Measurements from ENCODE around the gene ADCY3. TPM values are rescaled to one million over a fixed set of nuclear protein-coding genes. Genes with fewer than 3 reads are reported as not detected.

The ADCY3 gene
- total RNA-seq, 2 experiments from 2014 or later, result 28.1 to 31.4 TPM

DNA sequence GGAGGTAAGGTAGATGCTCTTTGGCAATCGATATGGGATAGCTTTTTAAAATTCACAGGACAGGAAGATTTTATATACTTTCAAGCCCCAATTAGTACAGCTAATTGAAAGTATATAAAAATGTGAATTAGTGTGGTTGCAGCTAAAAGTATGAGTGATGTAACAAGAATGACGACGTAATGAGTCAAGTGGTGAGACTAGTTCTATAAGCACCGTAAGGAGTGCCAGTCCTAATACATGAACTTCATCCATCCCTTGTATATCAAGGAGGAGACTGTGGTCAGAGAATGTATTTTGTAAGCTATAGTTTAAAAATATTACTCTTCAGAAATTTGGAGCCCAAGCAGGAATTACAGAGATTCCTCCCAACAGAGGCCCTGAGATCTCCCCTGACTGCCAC lies 25.9 kb upstream of the ADCY3 start:
- Histone ChIP-seq H3K4me1 (ENCODE audit: insufficient read depth, low read length) (no peaks in the 10 kb centered on the region), H3K27me3 (ENCODE audit: control insufficient read depth in 1 of 2, insufficient read depth in 2 of 2, low read length in 2 of 2) (no peaks in the 10 kb centered on the region), H3K36me3 (ENCODE audit: insufficient read depth, low read length) (peaks cover 32% of the 10 kb centered on the region), H3K9me3 (ENCODE audit: control insufficient read depth in 1 of 2, insufficient read depth in 1 of 2, low read length in 2 of 2) (no peaks in the 10 kb centered on the region), H3K4me3 (ENCODE audit: low read length) (no peak overlapping the region), H3K27ac (ENCODE audit: low read depth in 1 of 2, low read length in 2 of 2) (no peak overlapping the region)
- CTCF ChIA-PET, result interaction anchor here (0.9 kb wide), 1 partner anchor 22 kb away, joined by 3 read pairs; no protein-coding TSS in a partner anchor
- TF ChIP-seq, protein P1, sequence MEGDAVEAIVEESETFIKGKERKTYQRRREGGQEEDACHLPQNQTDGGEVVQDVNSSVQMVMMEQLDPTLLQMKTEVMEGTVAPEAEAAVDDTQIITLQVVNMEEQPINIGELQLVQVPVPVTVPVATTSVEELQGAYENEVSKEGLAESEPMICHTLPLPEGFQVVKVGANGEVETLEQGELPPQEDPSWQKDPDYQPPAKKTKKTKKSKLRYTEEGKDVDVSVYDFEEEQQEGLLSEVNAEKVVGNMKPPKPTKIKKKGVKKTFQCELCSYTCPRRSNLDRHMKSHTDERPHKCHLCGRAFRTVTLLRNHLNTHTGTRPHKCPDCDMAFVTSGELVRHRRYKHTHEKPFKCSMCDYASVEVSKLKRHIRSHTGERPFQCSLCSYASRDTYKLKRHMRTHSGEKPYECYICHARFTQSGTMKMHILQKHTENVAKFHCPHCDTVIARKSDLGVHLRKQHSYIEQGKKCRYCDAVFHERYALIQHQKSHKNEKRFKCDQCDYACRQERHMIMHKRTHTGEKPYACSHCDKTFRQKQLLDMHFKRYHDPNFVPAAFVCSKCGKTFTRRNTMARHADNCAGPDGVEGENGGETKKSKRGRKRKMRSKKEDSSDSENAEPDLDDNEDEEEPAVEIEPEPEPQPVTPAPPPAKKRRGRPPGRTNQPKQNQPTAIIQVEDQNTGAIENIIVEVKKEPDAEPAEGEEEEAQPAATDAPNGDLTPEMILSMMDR (IDR thresholded peaks at IDR 0.05), result no peak
- Mint-ChIP-seq H3K36me3 (ENCODE audit: low read depth) (peaks cover 62% of the 10 kb centered on the region), H3K27me3 (no peaks in the 10 kb centered on the region), H3K4me3 (no peak overlapping the region), H3K4me1 (ENCODE audit: low read depth) (no peaks in the 10 kb centered on the region), H3K9me3 (no peaks in the 10 kb centered on the region), H3K27ac (no peak overlapping the region)
- intact Hi-C loops (cut with DNase I, micrococcal nuclease), result no loop called here
- DNase-seq, result no peak
- no peak for ATAC-seq (ENCODE audit: poor library complexity)
- POLR2A ChIA-PET, result interaction anchor here (0.5 kb wide), 1 partner anchor 280 kb away, joined by 3 read pairs; no protein-coding TSS in a partner anchor

DNA sequence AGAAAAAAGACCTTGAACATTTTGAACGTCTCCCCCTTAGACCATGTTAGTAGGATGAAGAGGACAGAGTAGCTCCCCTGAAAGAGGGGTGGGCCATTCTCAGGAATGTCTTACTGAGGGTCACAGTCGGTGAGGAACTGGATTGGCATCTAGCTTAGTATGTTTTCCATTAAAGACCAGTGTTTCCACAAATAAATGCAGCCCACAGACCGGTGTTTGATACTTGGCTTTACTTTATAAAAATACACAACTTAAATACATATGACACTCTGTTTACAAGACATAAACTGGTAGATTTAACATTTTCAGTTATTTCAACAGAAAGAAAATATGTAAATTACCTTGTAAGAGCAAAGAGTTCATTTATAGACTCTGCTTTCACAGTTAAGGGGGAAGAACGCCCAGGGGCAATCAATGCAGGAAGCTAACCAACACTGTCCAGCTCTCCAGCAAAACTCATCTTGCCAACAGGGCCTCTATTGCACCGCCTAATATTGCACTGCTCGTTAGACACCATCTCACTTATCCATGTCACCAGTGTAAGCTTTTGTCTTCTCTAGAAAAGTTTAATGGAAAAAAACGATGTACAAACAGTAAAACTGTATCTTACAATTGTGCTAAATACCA lies 23.5 kb upstream of the ADCY3 start:
- H3K4me1 Mint-ChIP-seq (ENCODE audit: low read depth), result no peaks in the 10 kb centered on the region
- POLR2A ChIA-PET, result no interaction called here

DNA sequence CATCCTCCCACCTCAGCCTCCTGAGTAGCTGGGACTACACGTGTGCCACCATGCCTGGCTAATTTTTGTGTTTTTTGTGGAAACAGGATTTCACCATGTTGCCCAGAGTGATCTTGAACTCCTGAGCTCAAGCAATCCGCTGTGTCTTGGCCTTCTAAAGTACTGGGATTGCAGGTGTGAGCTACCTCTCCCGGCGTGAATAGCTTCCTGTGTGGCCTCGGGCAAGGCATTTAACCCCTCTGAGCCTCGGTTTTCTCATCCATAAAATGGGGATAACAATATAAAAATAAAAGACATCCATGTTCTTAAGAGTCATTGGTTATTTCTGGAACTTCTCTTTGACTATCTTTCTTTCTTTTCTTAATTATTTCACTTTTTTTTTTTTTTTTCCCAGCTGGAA lies 19.3 kb upstream of the ADCY3 start:
- Histone ChIP-seq H3K4me3 (ENCODE audit: low read length) (no peak overlapping the region), H3K27ac (ENCODE audit: low read depth in 1 of 2, low read length in 2 of 2) (no peak overlapping the region), H3K9me3 (ENCODE audit: control insufficient read depth in 1 of 2, insufficient read depth in 1 of 2, low read length in 2 of 2) (no peaks in the 10 kb centered on the region), H3K36me3 (ENCODE audit: insufficient read depth, low read length) (no peaks in the 10 kb centered on the region), H3K27me3 (ENCODE audit: control insufficient read depth in 1 of 2, insufficient read depth in 2 of 2, low read length in 2 of 2) (no peaks in the 10 kb centered on the region), H3K4me1 (ENCODE audit: insufficient read depth, low read length) (no peaks in the 10 kb centered on the region)
- CTCF ChIA-PET, result no interaction called here
- H3K4me3 Mint-ChIP-seq, result no peak overlapping the region
- H3K27me3 Mint-ChIP-seq, result no peaks in the 10 kb centered on the region
- H3K27ac Mint-ChIP-seq, result no peak overlapping the region
- no peaks in the 10 kb centered on the region for H3K9me3 Mint-ChIP-seq
- peaks cover 5% of the 10 kb centered on the region for H3K36me3 Mint-ChIP-seq (ENCODE audit: low read depth)
- H3K4me1 Mint-ChIP-seq (ENCODE audit: low read depth), result no peaks in the 10 kb centered on the region
- TF ChIP-seq, protein P1 (IDR thresholded peaks at IDR 0.05), result no peak
- ATAC-seq (ENCODE audit: poor library complexity) (no peak), DNase-seq (no peak)
- intact Hi-C loops (cut with DNase I, micrococcal nuclease), result no loop called here
- POLR2A ChIA-PET, result no interaction called here

More for the DNA sequence above, 23.5 kb upstream of the ADCY3 start:
- no peak overlapping the region for H3K4me3 ChIP-seq (ENCODE audit: low read length)
- no peaks in the 10 kb centered on the region for H3K27me3 ChIP-seq (ENCODE audit: control insufficient read depth in 1 of 2, insufficient read depth in 2 of 2, low read length in 2 of 2)
- intact Hi-C loops (cut with DNase I, micrococcal nuclease), result no loop called here
- ATAC-seq (ENCODE audit: poor library complexity), result no peak
- Mint-ChIP-seq H3K36me3 (ENCODE audit: low read depth) (peaks cover 43% of the 10 kb centered on the region), H3K27me3 (no peaks in the 10 kb centered on the region), H3K9me3 (no peaks in the 10 kb centered on the region), H3K4me3 (no peak overlapping the region), H3K27ac (no peak overlapping the region)
- H3K4me1 ChIP-seq (ENCODE audit: insufficient read depth, low read length), result no peaks in the 10 kb centered on the region
- no peaks in the 10 kb centered on the region for H3K9me3 ChIP-seq (ENCODE audit: control insufficient read depth in 1 of 2, insufficient read depth in 1 of 2, low read length in 2 of 2)
- CTCF ChIA-PET, result no interaction called here
- peaks cover 22% of the 10 kb centered on the region for H3K36me3 ChIP-seq (ENCODE audit: insufficient read depth, low read length)
- no peak overlapping the region for H3K27ac ChIP-seq (ENCODE audit: low read depth in 1 of 2, low read length in 2 of 2)
- TF ChIP-seq, protein P1 (IDR thresholded peaks at IDR 0.05), result no peak
- no peak for DNase-seq
